Ovary (tissue), 3 donors: ENCODE measurements around the gene CC2D1A.

ENCODE experiments used
- EP300 ChIP-seq: sonication (generic); formaldehyde crosslinking; IDR thresholded peaks from one replicate; pipeline ENCODE4 v1.6.1; 2017; ENCODE audit warnings: antibody characterized with exemption
- POLR2A ChIP-seq: fragments of 450-650 bp; IDR thresholded peaks from one replicate; pipeline ENCODE4 v1.6.1; 2017; ENCODE audit warnings: antibody characterized with exemption, mild to moderate bottlenecking, moderate library complexity
- TF ChIP-seq, protein P1 (sequence below), 3 donors: fragments of 450-650 bp in 2 of 3; fragments of 200-600 bp in 1 of 3; IDR thresholded peaks; one replicate each; pipeline versions ENCODE4 v1.5.1 to v1.8.0; 2016 to 2022; ENCODE audit warnings: antibody characterized with exemption in 3 of 3, mild to moderate bottlenecking in 1 of 3
- donor health status: DM: no; HTN: no; CAD: no.

DNA sequence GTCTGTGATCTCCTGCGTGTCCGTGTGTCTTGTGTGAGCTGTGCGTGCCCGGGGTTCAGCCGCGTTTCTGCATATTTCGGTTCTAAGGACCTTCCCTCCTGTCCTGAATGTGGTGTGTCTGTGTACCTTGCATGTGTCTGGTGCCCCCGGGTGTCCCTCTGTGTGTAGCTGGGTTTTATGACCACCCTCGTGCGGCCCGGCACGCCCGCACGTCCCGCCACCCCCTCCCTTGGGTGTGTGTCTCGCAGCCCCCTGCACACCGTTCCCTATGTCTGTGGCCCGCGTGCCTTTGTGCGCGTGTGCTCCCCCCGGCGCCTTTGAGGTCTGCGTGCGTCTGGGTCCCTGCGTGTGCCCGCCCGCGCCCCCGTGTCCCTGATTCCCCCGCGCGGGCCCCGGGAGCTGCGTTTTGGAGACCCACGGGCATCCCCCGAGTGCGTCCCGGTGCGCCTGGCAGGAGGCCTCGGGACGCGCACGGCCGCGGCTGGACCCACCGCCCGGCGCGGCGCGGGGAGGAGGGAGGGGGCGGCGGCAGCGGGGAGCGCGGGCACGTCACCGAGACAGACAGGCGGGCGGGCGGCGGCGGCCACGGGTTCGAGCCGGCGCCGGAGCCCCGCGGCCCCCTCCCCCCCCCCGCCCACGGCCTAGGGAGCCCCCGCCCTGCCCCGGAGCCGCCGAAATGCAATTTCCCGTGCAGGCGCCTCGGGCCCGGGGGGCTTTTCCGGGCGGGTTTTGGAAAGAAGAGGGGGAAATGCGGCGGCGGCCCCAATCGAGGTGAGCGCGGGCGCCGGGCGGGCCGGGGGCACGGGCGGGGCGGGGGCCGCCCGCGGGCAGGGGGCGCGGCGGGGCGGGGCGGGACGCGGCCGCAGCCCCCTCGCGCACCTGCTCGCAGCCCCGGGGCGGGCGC, 41.1 kb upstream of the CC2D1A start:
- TF ChIP-seq, protein P1, sequence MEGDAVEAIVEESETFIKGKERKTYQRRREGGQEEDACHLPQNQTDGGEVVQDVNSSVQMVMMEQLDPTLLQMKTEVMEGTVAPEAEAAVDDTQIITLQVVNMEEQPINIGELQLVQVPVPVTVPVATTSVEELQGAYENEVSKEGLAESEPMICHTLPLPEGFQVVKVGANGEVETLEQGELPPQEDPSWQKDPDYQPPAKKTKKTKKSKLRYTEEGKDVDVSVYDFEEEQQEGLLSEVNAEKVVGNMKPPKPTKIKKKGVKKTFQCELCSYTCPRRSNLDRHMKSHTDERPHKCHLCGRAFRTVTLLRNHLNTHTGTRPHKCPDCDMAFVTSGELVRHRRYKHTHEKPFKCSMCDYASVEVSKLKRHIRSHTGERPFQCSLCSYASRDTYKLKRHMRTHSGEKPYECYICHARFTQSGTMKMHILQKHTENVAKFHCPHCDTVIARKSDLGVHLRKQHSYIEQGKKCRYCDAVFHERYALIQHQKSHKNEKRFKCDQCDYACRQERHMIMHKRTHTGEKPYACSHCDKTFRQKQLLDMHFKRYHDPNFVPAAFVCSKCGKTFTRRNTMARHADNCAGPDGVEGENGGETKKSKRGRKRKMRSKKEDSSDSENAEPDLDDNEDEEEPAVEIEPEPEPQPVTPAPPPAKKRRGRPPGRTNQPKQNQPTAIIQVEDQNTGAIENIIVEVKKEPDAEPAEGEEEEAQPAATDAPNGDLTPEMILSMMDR (IDR thresholded peaks at IDR 0.05), result no peak
- no peak for TF ChIP-seq EP300
- TF ChIP-seq POLR2A, result no peak
